Type B pancreatic cell (in vitro differentiated cells): Measurements from ENCODE around the gene CACUL1. TPM values are rescaled to one million over a fixed set of nuclear protein-coding genes. Genes with fewer than 3 reads are reported as not detected.

Experiments used
- DNase-seq: peaks from one replicate; pipeline ENCODE4 v3.0.0; 2021; ENCODE audit warnings: mixed read lengths; ENCODE audit not compliant: unreplicated experiment; ENCODE audit errors: extremely low spot score
- H3K27ac Mint-ChIP-seq: 2 replicates; pipeline ENCODE4 v1.8.0; 2021; ENCODE audit warnings: mild to moderate bottlenecking, mixed read lengths
- H3K27me3 Mint-ChIP-seq: 2 replicates; pipeline ENCODE4 v1.8.0; 2021; ENCODE audit warnings: mixed read lengths
- H3K36me3 Mint-ChIP-seq: 2 replicates; pipeline ENCODE4 v1.8.0; 2021; ENCODE audit warnings: mixed read lengths
- H3K4me1 Mint-ChIP-seq: one replicate; pipeline ENCODE4 v1.8.0; 2021; ENCODE audit warnings: mixed read lengths; ENCODE audit not compliant: unreplicated experiment
- H3K4me3 Mint-ChIP-seq: 2 replicates; pipeline ENCODE4 v1.8.0; 2021; ENCODE audit warnings: mild to moderate bottlenecking, mixed read lengths
- H3K9me3 Mint-ChIP-seq: 2 replicates; pipeline ENCODE4 v1.8.0; 2021; ENCODE audit warnings: mixed read lengths
- total RNA-seq: library from RNA; stranded (reverse); gene quantifications from 2 replicates; pipeline ENCODE4 v1.2.1, GENCODE V29; 2021; ENCODE audit warnings: low replicate concordance
- TF ChIP-seq, protein P1 (sequence below): fragments of 200-600 bp; sonication (generic); conservative IDR thresholded peaks from 2 replicates; pipeline ENCODE4 v1.5.0; 2021; ENCODE audit warnings: antibody characterized with exemption, mild to moderate bottlenecking

The CACUL1 gene
- total RNA-seq, 1 donor from 2014 or later = 42.9 TPM

DNA sequence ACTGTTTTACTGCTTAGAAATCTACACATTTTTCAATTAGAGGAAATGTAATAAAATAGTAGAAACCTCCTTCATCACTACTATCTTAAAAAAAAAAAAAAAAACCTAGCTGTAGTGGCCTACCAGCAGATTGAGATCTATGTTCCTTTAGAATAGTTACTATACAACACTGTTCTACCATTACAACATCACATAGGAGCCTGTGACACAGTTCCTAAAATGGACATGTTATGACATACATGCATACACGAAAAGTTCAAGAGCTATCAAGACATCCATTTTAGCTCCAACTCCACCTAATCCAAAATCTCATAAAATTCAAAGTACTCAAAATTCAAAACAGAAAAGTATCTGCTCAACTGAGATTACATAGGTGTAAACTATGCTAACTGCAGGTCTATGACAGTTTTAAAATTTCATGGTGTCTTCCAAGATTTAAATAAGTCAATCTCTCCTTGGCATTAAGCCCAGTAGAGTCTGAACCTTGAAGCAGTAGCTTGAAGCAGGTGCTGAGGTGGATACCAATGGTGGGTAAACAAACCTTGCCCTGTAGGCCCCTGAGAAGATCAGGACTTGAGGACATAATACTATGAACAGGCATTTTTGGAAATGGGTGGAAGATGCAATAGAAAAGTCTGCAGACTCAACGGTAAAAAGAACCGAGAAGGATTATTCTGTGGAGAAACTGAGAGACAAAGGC is 17.0 kb downstream of the CACUL1 start:
- Mint-ChIP-seq H3K4me3 (no peak overlapping the region), H3K9me3 (no peaks in the 10 kb centered on the region), H3K27me3 (no peaks in the 10 kb centered on the region), H3K27ac (no peak overlapping the region), H3K4me1 (peaks cover 47% of the 10 kb centered on the region), H3K36me3 (peaks cover 7% of the 10 kb centered on the region)
- TF ChIP-seq, protein P1, sequence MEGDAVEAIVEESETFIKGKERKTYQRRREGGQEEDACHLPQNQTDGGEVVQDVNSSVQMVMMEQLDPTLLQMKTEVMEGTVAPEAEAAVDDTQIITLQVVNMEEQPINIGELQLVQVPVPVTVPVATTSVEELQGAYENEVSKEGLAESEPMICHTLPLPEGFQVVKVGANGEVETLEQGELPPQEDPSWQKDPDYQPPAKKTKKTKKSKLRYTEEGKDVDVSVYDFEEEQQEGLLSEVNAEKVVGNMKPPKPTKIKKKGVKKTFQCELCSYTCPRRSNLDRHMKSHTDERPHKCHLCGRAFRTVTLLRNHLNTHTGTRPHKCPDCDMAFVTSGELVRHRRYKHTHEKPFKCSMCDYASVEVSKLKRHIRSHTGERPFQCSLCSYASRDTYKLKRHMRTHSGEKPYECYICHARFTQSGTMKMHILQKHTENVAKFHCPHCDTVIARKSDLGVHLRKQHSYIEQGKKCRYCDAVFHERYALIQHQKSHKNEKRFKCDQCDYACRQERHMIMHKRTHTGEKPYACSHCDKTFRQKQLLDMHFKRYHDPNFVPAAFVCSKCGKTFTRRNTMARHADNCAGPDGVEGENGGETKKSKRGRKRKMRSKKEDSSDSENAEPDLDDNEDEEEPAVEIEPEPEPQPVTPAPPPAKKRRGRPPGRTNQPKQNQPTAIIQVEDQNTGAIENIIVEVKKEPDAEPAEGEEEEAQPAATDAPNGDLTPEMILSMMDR = no peak
- no peak for DNase-seq

DNA sequence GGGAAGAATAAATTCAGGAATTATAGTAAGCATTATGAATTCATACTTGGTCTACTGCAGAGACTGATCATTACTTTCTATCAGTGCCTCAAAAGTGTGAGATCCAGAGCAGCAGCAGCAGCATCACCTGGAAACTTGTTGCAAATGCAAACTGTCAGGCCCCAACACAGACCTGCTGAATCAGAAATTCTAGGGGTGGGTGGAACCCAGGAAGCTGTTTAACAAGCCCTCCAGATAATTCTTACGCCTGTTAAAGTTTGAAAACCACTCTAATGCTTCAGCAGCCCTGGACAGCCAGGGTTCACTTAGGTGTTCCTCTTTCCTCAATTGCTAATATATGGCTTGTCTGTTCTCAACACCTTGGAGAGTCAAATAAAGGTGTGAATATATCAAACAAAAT is 19.5 kb downstream of the CACUL1 start:
- TF ChIP-seq, protein P1 = no peak
- Mint-ChIP-seq H3K27me3 (no peaks in the 10 kb centered on the region), H3K27ac (no peak overlapping the region), H3K36me3 (peaks cover 6% of the 10 kb centered on the region), H3K4me1 (peaks cover 52% of the 10 kb centered on the region), H3K4me3 (no peak overlapping the region), H3K9me3 (no peaks in the 10 kb centered on the region)
- DNase-seq = no peak

DNA sequence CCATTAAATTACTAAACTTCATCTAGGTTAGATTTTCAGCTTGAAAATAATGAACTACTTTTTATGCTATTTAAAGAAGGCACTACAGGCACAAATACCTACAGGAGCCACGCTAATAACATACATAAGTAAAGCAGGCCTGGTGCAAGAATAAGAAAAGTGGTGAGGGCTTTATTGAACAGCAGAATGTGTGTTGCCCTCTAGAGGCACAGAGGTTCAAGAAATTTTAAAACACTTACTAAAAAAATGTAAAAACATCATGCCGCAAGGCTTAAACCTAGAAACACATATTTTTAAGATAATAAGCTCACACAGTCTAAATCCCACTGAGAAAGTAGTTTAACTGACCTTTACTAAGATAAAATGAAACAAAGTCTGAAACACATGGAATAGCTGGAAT is 20.3 kb downstream of the CACUL1 start:
- no peaks in the 10 kb centered on the region for H3K27me3 Mint-ChIP-seq
- peaks cover 58% of the 10 kb centered on the region for H3K4me1 Mint-ChIP-seq
- no peak overlapping the region for H3K27ac Mint-ChIP-seq
- TF ChIP-seq, protein P1 = peak; percentile 42
- no peaks in the 10 kb centered on the region for H3K9me3 Mint-ChIP-seq
- peaks cover 6% of the 10 kb centered on the region for H3K36me3 Mint-ChIP-seq
- no peak overlapping the region for H3K4me3 Mint-ChIP-seq
- no peak for DNase-seq

DNA sequence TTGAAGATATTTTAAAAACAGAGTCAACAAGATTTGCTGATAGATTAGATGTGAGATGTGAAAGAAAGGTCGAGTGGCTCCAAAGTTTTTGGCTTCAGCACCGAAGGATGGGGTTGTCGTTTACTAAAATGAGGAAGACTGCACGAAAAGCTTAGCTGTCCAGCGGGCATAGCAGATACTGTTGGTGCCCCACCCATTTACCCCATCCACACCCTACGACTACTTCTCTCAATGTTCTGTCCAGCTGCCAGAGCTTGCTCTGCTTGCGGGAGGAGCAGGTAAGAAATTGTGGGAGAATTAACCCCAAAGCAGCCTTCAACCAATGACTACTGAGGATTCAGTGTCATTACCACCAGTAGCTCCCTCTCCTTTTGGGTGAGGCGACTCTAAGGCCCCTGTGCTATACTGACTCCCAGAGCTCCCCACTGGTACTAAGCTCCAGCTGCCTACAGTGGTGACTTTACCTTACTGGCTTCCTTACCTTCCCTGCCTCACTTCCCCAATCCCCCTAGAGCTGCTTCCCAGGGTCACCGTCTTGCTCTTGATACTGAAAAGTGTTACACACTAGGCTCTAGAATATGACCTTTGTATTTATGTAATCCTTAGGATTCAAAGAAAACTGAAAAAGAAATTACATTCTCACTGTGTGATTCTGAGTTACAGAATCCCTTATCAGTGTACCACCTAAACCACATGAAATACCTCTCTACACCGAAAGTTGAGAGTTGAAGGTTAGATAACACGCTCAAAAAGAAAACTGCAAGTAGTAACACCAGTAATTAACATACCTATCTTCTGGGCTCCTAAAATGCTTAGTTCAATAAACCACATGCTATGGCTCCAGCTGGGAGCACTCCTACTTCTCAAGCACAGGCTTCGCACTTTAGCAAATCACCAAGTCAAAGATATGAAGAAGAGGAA is 22.3 kb downstream of the CACUL1 start:
- no peaks in the 10 kb centered on the region for H3K27me3 Mint-ChIP-seq
- no peaks in the 10 kb centered on the region for H3K9me3 Mint-ChIP-seq
- H3K4me1 Mint-ChIP-seq = peaks cover 50% of the 10 kb centered on the region
- no peak for DNase-seq
- H3K4me3 Mint-ChIP-seq = no peak overlapping the region
- peak overlapping the region; percentile 19 for H3K27ac Mint-ChIP-seq
- H3K36me3 Mint-ChIP-seq = peaks cover 4% of the 10 kb centered on the region
- TF ChIP-seq, protein P1 = no peak

DNA sequence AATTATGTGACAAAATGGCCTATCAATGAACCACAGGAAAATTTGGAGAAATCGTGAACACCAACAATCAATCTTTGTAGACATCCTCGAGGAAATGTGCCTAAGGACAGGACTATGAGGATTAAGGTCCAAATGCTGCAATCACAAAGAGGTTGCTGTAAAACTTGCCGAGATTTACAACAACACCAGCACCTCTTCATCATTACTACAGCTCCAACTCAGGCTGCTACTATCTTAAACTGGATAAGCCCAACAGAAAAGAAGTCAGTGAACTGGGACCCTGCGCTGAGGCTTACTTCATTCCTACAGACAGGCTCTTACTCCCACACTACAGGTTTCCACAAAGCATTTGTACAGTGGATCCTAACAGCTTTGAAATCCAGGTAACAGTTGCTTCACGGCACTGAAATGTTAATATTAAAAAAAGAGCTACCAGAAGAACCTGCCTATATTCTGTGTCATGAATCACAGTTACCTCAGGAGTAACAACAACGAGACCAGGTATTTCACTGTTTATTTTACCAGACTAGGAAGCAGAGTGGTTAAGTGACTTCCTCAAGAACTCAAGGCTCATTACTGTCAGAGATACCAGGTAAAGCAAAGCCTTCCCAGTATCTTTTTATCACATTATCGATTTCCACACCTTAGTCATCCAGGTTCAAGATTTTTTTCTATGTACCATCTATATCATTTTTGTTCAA is 23.9 kb downstream of the CACUL1 start:
- H3K36me3 Mint-ChIP-seq = peaks cover 4% of the 10 kb centered on the region
- H3K4me1 Mint-ChIP-seq = peaks cover 52% of the 10 kb centered on the region
- DNase-seq = no peak
- H3K4me3 Mint-ChIP-seq = no peak overlapping the region
- no peaks in the 10 kb centered on the region for H3K9me3 Mint-ChIP-seq
- TF ChIP-seq, protein P1 = no peak
- H3K27me3 Mint-ChIP-seq = no peaks in the 10 kb centered on the region
- peak overlapping the region; percentile 14 for H3K27ac Mint-ChIP-seq
